Mesendoderm (in vitro differentiated cells): ENCODE measurements around the gene CD3D.
"Not testable (repeated sequence)": the region's sequence is repeated elsewhere in the genome, so short reads cannot be mapped to it uniquely, and the experiment has no call there.

Experiments used
- DNase-seq: peaks from one replicate; pipeline ENCODE4 v3.0.0; 2013
- H2AK5ac ChIP-seq: 2 replicates; pipeline ENCODE4 v1.6.1; 2013; ENCODE audit warnings: low read length, inconsistent platforms
- H2BK120ac ChIP-seq: 2 replicates; pipeline ENCODE4 v1.6.1; 2013; ENCODE audit warnings: low read depth, mild to moderate bottlenecking, low read length, moderate library complexity, mixed read lengths
- H2BK15ac ChIP-seq: replicated peaks from 2 replicates; pipeline ENCODE4 v1.6.1; 2013; ENCODE audit warnings: low read depth, mild to moderate bottlenecking, moderate library complexity
- H2BK5ac ChIP-seq: 2 replicates; pipeline ENCODE4 v1.6.1; 2013; ENCODE audit warnings: low read length, inconsistent platforms
- H3K18ac ChIP-seq: 2 replicates; pipeline ENCODE4 v1.6.1; 2013; ENCODE audit warnings: mild to moderate bottlenecking, low read length, mixed read lengths
- H3K23ac ChIP-seq: one replicate; pipeline ENCODE4 v1.6.1; 2013; ENCODE audit warnings: low read length
- H3K27ac ChIP-seq: 2 replicates; pipeline ENCODE4 v1.5.1; 2013; ENCODE audit warnings: low read depth, mild to moderate bottlenecking, inconsistent platforms, low read length, moderate library complexity
- H3K27me3 ChIP-seq: 2 replicates; pipeline ENCODE4 v1.6.1; 2013; ENCODE audit warnings: low read length, control low read depth, mild to moderate bottlenecking, inconsistent platforms; ENCODE audit not compliant: insufficient read depth, poor library complexity
- H3K36me3 ChIP-seq: 2 replicates; pipeline ENCODE4 v1.6.1; 2013; ENCODE audit warnings: low read length, inconsistent platforms; ENCODE audit not compliant: control insufficient read depth, insufficient read depth
- H3K4ac ChIP-seq: one replicate; pipeline ENCODE4 v1.6.1; 2013; ENCODE audit warnings: low read depth, mild to moderate bottlenecking, low read length, moderate library complexity
- H3K4me1 ChIP-seq: 2 replicates; pipeline ENCODE4 v1.6.1; 2013; ENCODE audit warnings: low read depth, low read length, inconsistent platforms; ENCODE audit not compliant: control insufficient read depth
- H3K4me2 ChIP-seq: 2 replicates; pipeline ENCODE4 v1.6.1; 2013; ENCODE audit warnings: low read length
- H3K4me3 ChIP-seq: 2 replicates; pipeline ENCODE4 v1.5.1; 2013; ENCODE audit warnings: mild to moderate bottlenecking, low read length
- H3K56ac ChIP-seq: one replicate; pipeline ENCODE4 v1.6.1; 2013; ENCODE audit warnings: low read length
- H3K79me1 ChIP-seq: 2 replicates; pipeline ENCODE4 v1.6.1; 2013; ENCODE audit warnings: low read length, inconsistent platforms
- H3K79me2 ChIP-seq: 2 replicates; pipeline ENCODE4 v1.6.1; 2013; ENCODE audit warnings: mild to moderate bottlenecking, low read length; ENCODE audit not compliant: control insufficient read depth, insufficient read depth
- H3K9ac ChIP-seq: 2 replicates; pipeline ENCODE4 v1.6.1; 2013; ENCODE audit warnings: low read length, inconsistent platforms
- H4K5ac ChIP-seq: one replicate; pipeline ENCODE4 v1.6.1; 2013; ENCODE audit warnings: low read length
- H4K8ac ChIP-seq: one replicate; pipeline ENCODE4 v1.6.1; 2013; ENCODE audit warnings: low read depth, mild to moderate bottlenecking, control low read depth, low read length, moderate library complexity
- WGBS: extraction: QIAGEN DNeasy Blood & Tissue Kit; methylation state at CpG from one replicate; pipeline ENCODE4 v1.1.7; 2013; ENCODE audit warnings: low lambda C conversion rate, missing lambda C conversion rate; ENCODE audit not compliant: insufficient coverage; ENCODE audit errors: extremely low coverage; 5-methylcytosine and 5-hydroxymethylcytosine counted together

CD3D gene

DNA sequence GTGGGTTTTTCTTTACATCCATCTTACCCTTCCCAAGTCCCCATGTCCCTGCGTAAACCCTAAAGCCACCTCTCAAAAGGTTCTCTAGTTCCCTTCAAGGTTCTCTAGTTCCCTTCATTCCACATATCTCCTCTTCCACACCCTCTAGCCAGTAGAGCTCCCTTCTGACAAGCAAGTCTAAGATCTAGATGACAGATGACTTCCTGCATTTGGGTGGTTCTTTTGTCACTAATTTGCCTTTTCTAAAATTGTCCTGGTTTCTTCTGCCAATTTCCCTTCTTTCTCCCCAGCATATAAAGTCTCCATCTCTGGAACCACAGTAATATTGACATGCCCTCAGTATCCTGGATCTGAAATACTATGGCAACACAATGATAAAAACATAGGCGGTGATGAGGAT is 30.2 kb downstream of the CD3D start:
- no peak overlapping the region for H3K4me2 ChIP-seq
- no peak overlapping the region for H3K56ac ChIP-seq
- H3K23ac ChIP-seq, result no peak overlapping the region
- no peaks in the 10 kb centered on the region for H3K4me1 ChIP-seq
- no peak overlapping the region for H3K18ac ChIP-seq
- no peaks in the 10 kb centered on the region for H3K79me2 ChIP-seq
- H3K4me3 ChIP-seq, result no peak overlapping the region
- no peak overlapping the region for H3K4ac ChIP-seq
- no peaks in the 10 kb centered on the region for H3K27me3 ChIP-seq
- H3K27ac ChIP-seq, result no peak overlapping the region
- WGBS, result no CpG with 5 or more reads among the region's 2 CpGs
- no peaks in the 10 kb centered on the region for H3K36me3 ChIP-seq
- no peak overlapping the region for H3K9ac ChIP-seq
- no peak overlapping the region for H4K8ac ChIP-seq
- H4K5ac ChIP-seq, result no peak overlapping the region
- H2BK5ac ChIP-seq, result no peak overlapping the region
- H2BK120ac ChIP-seq, result no peak overlapping the region
- no peak overlapping the region for H2BK15ac ChIP-seq
- DNase-seq, result no peak
- H3K79me1 ChIP-seq, result no peaks in the 10 kb centered on the region
- H2AK5ac ChIP-seq, result no peak overlapping the region

DNA sequence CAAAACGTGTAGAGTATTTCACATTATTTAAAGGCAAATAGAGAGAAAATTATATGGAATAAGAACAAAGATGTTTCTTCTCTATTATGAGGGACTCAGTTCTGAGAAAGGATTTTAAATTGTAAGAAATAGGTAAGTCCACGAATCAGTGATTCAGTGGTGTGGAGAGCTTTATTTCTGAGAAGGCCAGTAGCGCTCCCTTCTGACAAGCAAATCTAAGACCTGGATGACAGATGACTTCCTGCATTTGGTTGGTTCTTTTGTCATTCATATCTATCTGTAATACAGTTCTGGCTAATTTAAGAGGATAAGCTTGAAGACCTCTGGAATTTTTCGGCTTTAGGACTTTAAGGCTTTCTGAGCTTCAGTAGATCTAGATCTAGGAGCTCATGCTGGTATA is 31.0 kb downstream of the CD3D start:
- Histone ChIP-seq H3K4me3 (no peak overlapping the region), H2BK15ac (no peak overlapping the region), H3K18ac (no peak overlapping the region), H3K9ac (no peak overlapping the region), H3K27ac (no peak overlapping the region), H2AK5ac (no peak overlapping the region), H3K23ac (no peak overlapping the region), H4K5ac (no peak overlapping the region), H3K36me3 (no peaks in the 10 kb centered on the region), H4K8ac (no peak overlapping the region), H2BK120ac (no peak overlapping the region), H2BK5ac (no peak overlapping the region), H3K4me1 (no peaks in the 10 kb centered on the region), H3K56ac (no peak overlapping the region), H3K27me3 (no peaks in the 10 kb centered on the region), H3K79me1 (no peaks in the 10 kb centered on the region), H3K79me2 (no peaks in the 10 kb centered on the region), H3K4me2 (no peak overlapping the region), H3K4ac (no peak overlapping the region)
- DNase-seq, result no peak
- WGBS, result no CpG with 5 or more reads among the region's 4 CpGs

DNA sequence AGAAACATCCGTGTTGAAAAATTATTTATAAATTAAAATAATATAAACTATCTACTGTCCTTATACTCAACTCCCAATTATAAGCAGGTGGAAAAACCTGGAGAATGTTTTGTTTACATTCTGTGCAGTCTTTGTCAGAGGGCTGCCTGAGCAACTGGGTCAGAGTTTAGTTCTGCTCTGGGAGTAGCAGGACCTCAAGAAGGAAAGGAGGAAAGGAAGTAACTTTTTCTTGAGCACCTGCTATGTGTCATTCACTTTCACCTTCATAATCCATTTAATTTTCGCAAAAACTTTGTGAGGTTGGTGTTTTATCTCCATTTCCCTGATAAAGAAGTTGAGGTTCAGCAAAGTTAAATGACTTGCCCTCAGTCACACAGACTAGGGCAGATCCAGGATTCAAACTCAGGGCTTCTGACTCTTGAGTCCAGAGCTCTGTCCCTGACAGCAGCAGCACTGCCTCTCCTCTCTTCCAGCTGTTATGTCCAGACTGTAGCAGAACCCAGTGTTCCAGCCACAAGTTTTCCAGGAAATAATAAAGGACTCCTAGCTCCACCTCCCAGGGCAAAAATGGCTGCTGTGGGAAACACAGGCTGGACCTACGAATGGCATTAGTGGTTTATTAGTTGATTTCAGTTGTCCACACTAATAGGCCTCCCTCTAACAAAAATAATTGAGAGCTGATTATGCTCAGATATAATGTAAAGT is 31.6 kb downstream of the CD3D start:
- no peak overlapping the region for H2BK120ac ChIP-seq
- no peak overlapping the region for H4K8ac ChIP-seq
- no peak overlapping the region for H3K56ac ChIP-seq
- no peak overlapping the region for H2BK5ac ChIP-seq
- no peaks in the 10 kb centered on the region for H3K4me1 ChIP-seq
- H3K4me2 ChIP-seq, result no peak overlapping the region
- H3K79me2 ChIP-seq, result no peaks in the 10 kb centered on the region
- H3K79me1 ChIP-seq, result no peaks in the 10 kb centered on the region
- H3K23ac ChIP-seq, result no peak overlapping the region
- H3K36me3 ChIP-seq, result no peaks in the 10 kb centered on the region
- WGBS, result 100% methylated on average over 1 of the region's 3 CpGs
- H3K4me3 ChIP-seq, result no peak overlapping the region
- DNase-seq, result no peak
- H4K5ac ChIP-seq, result no peak overlapping the region
- H3K9ac ChIP-seq, result no peak overlapping the region
- no peak overlapping the region for H2BK15ac ChIP-seq
- no peak overlapping the region for H3K27ac ChIP-seq
- no peaks in the 10 kb centered on the region for H3K27me3 ChIP-seq
- no peak overlapping the region for H3K4ac ChIP-seq
- no peak overlapping the region for H3K18ac ChIP-seq
- no peak overlapping the region for H2AK5ac ChIP-seq

- Histone ChIP-seq H3K36me3 (no peaks in the 10 kb centered on the region), H2BK120ac (no peak overlapping the region), H4K5ac (no peak overlapping the region), H3K4me2 (no peak overlapping the region), H2AK5ac (no peak overlapping the region), H3K18ac (no peak overlapping the region), H4K8ac (no peak overlapping the region), H3K79me2 (no peaks in the 10 kb centered on the region), H3K9ac (no peak overlapping the region), H2BK15ac (no peak overlapping the region), H3K4me3 (no peak overlapping the region), H3K27me3 (no peaks in the 10 kb centered on the region), H2BK5ac (no peak overlapping the region), H3K79me1 (no peaks in the 10 kb centered on the region), H3K23ac (no peak overlapping the region), H3K56ac (no peak overlapping the region), H3K4me1 (no peaks in the 10 kb centered on the region), H3K27ac (no peak overlapping the region), H3K4ac (no peak overlapping the region)
- no CpG with 5 or more reads among the region's 3 CpGs for WGBS
- no peak for DNase-seq
Measured at GRCh38 chr11:118310271-118310670, 32.2 kb downstream of the CD3D start.

DNA sequence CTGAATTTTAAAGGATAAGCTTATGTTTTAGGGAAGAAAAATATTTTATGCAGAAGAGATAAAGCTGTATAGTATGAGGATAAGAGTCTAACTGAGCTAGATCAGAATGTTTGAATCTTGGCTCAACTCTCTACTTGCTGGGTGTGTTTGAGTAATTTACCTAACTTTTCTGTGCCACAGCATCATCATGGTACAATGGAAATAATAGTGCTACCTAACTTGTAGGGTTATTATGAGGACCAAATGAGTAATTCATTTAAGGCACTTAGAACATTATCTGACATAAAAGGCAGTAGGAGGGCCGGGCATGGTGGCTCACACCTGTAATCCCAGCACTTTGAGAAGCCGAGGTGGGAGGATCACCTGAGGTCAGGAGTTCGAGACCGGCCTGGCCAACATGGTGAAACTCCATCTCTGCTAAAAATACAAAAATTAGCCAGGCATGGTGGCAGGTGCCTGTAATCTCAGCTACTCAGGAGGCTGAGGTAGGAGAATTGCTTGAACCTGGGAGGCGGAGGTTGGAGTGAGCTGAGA is 33.4 kb downstream of the CD3D start:
- H4K5ac ChIP-seq, H3K23ac ChIP-seq, H3K36me3 ChIP-seq, H3K4ac ChIP-seq, H2BK120ac ChIP-seq, H3K79me1 ChIP-seq, H3K79me2 ChIP-seq, H3K9ac ChIP-seq, H2BK15ac ChIP-seq, H3K4me1 ChIP-seq, H3K56ac ChIP-seq, H2AK5ac ChIP-seq, DNase-seq, H3K27ac ChIP-seq, H3K27me3 ChIP-seq, H4K8ac ChIP-seq, H3K4me3 ChIP-seq, H3K18ac ChIP-seq, H2BK5ac ChIP-seq, H3K4me2 ChIP-seq: not testable (repeated sequence)
- WGBS, result no CpG with 5 or more reads among the region's 5 CpGs

DNA sequence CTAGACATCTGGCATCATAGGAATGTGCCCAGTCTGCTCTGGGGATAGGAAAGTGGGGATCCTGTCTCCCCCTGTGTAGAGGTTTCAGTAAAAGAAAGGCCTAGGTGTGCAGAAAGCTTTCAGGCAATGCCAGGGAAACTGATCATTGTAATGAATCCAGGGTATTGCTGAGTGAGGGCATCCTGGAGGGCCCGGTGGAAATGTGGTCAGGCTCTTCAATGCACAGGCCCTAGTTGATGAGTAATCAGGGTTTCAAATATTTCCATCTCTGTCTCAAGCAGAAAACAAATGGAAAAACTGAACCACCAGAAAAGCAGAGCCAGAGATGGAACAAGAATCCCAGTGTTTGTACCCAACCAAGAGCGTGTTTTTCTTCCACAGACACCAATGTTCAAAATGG is 35.9 kb downstream of the CD3D start:
- Histone ChIP-seq H3K27me3 (no peaks in the 10 kb centered on the region), H3K36me3 (no peaks in the 10 kb centered on the region), H3K4me1 (no peaks in the 10 kb centered on the region), H3K18ac (no peak overlapping the region), H3K4me3 (no peak overlapping the region), H4K8ac (no peak overlapping the region), H2BK120ac (no peak overlapping the region), H3K4ac (no peak overlapping the region), H2AK5ac (no peak overlapping the region), H3K9ac (no peak overlapping the region), H2BK5ac (no peak overlapping the region), H2BK15ac (no peak overlapping the region), H4K5ac (no peak overlapping the region), H3K79me2 (no peaks in the 10 kb centered on the region), H3K23ac (no peak overlapping the region), H3K56ac (no peak overlapping the region), H3K4me2 (no peak overlapping the region), H3K79me1 (no peaks in the 10 kb centered on the region), H3K27ac (no peak overlapping the region)
- no CpG with 5 or more reads among the region's 2 CpGs for WGBS
- no peak for DNase-seq
